ENCODE results near the gene PARL. TPM values are rescaled to one million over a fixed set of nuclear protein-coding genes. Genes with fewer than 3 reads are reported as not detected.

PARL gene
- total RNA-seq, 1 experiment from 2014 or later = 82.3 TPM

DNA sequence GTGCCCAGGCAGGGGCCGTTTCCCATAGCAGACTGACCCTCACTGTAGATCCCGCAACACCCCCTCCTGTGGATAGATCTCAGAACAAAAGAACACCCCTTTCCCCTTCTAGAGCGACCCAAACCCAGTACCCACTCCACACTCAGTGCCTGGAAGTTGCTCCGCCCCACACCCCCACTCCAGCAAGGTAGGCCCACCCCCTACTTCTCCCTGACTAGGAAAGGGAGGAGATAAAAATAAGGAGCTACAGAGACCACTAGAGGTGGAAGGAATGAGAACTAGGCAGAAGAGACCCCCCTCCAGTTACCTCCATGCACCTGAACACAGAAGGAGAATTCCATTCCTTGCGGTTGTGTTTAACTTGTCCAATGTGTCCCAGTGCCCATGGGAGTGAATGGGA, 30.2 kb upstream of the PARL start:
- no peak for ATAC-seq

GRCh38 chr3:183913580-183913920, 28.9 kb upstream of the PARL start:
- ChIA-PET POLR2A (no interaction called here), CTCF (no interaction called here)
- Histone ChIP-seq H3K27me3 (ENCODE audit: control insufficient read depth, insufficient read depth, low read length) (no peaks in the 10 kb centered on the region), H3K4me3 (ENCODE audit: low read depth in 2 of 2, low read length in 2 of 2) (no peak overlapping the region), H3K9me3 (ENCODE audit: control insufficient read depth, insufficient read depth, low read depth, low read length) (no peaks in the 10 kb centered on the region), H3K4me1 (ENCODE audit: control insufficient read depth, insufficient read depth, low read length) (no peaks in the 10 kb centered on the region), H3K27ac (ENCODE audit: low read length) (no peak overlapping the region), H3K36me3 (ENCODE audit: control insufficient read depth, insufficient read depth, low read length) (no peaks in the 10 kb centered on the region)
- intact Hi-C loops (cut with micrococcal nuclease; ENCODE audit: unreplicated experiment) = no loop called here
- in situ Hi-C loops (cut with HindIII; ENCODE audit: low pct_unique_long_range_greater_than_20kb, low sequenced_read_pairs) = no loop called here
- ATAC-seq = no peak
- TF ChIP-seq SIN3A (IDR thresholded peaks at IDR 0.05; ENCODE audit: borderline replicate concordance, insufficient read depth, low read depth, low read length) (no peak), POLR2AphosphoS5 (IDR thresholded peaks at IDR 0.05; ENCODE audit: low read depth, low read length) (no peak), TCF7L2 (IDR thresholded peaks at IDR 0.05; ENCODE audit: low read depth, low read length) (no peak), REST (IDR thresholded peaks at IDR 0.05; ENCODE audit: insufficient read depth in 1 of 2, low read depth in 2 of 2, low read length in 1 of 2) (no peak)
- TF ChIP-seq, protein P1, sequence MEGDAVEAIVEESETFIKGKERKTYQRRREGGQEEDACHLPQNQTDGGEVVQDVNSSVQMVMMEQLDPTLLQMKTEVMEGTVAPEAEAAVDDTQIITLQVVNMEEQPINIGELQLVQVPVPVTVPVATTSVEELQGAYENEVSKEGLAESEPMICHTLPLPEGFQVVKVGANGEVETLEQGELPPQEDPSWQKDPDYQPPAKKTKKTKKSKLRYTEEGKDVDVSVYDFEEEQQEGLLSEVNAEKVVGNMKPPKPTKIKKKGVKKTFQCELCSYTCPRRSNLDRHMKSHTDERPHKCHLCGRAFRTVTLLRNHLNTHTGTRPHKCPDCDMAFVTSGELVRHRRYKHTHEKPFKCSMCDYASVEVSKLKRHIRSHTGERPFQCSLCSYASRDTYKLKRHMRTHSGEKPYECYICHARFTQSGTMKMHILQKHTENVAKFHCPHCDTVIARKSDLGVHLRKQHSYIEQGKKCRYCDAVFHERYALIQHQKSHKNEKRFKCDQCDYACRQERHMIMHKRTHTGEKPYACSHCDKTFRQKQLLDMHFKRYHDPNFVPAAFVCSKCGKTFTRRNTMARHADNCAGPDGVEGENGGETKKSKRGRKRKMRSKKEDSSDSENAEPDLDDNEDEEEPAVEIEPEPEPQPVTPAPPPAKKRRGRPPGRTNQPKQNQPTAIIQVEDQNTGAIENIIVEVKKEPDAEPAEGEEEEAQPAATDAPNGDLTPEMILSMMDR (IDR thresholded peaks at IDR 0.05) = no peak
- no TSS peak for BruUV-seq (replicated peaks)
- no peak for DNase-seq (ENCODE audit: low read depth, low spot score)

More for the DNA sequence above, 30.2 kb upstream of the PARL start:
- H3K27me3 ChIP-seq (ENCODE audit: control insufficient read depth, insufficient read depth, low read length) = no peaks in the 10 kb centered on the region
- no peaks in the 10 kb centered on the region for H3K4me1 ChIP-seq (ENCODE audit: control insufficient read depth, insufficient read depth, low read length)
- H3K36me3 ChIP-seq (ENCODE audit: control insufficient read depth, insufficient read depth, low read length) = no peaks in the 10 kb centered on the region
- ChIA-PET CTCF (no interaction called here), POLR2A (no interaction called here)
- H3K9me3 ChIP-seq (ENCODE audit: control insufficient read depth, insufficient read depth, low read depth, low read length) = no peaks in the 10 kb centered on the region
- no TSS peak for BruUV-seq (replicated peaks)
- H3K4me3 ChIP-seq (ENCODE audit: low read depth in 2 of 2, low read length in 2 of 2) = no peak overlapping the region
- in situ Hi-C loops (cut with HindIII; ENCODE audit: low pct_unique_long_range_greater_than_20kb, low sequenced_read_pairs) (no loop called here), intact Hi-C loops (cut with micrococcal nuclease; ENCODE audit: unreplicated experiment) (no loop called here)
- no peak for DNase-seq (ENCODE audit: low read depth, low spot score)
- no peak overlapping the region for H3K27ac ChIP-seq (ENCODE audit: low read length)
- no peak for TF ChIP-seq POLR2AphosphoS5 (IDR thresholded peaks at IDR 0.05; ENCODE audit: low read depth, low read length)

- POLR2A ChIA-PET = no interaction called here
- TF ChIP-seq SIN3A (IDR thresholded peaks at IDR 0.05; ENCODE audit: borderline replicate concordance, insufficient read depth, low read depth, low read length) (no peak), REST (IDR thresholded peaks at IDR 0.05; ENCODE audit: insufficient read depth in 1 of 2, low read depth in 2 of 2, low read length in 1 of 2) (no peak), TCF7L2 (IDR thresholded peaks at IDR 0.05; ENCODE audit: low read depth, low read length) (no peak), POLR2AphosphoS5 (IDR thresholded peaks at IDR 0.05; ENCODE audit: low read depth, low read length) (no peak)
- TF ChIP-seq, protein P1 (IDR thresholded peaks at IDR 0.05) = no peak
- H3K36me3 ChIP-seq (ENCODE audit: control insufficient read depth, insufficient read depth, low read length) = no peaks in the 10 kb centered on the region
- no peaks in the 10 kb centered on the region for H3K9me3 ChIP-seq (ENCODE audit: control insufficient read depth, insufficient read depth, low read depth, low read length)
- no peaks in the 10 kb centered on the region for H3K27me3 ChIP-seq (ENCODE audit: control insufficient read depth, insufficient read depth, low read length)
- no TSS peak for BruUV-seq (replicated peaks)
- DNase-seq (ENCODE audit: low read depth, low spot score) (no peak), ATAC-seq (no peak)
- in situ Hi-C loops (cut with HindIII; ENCODE audit: low pct_unique_long_range_greater_than_20kb, low sequenced_read_pairs) (no loop called here), intact Hi-C loops (cut with micrococcal nuclease; ENCODE audit: unreplicated experiment) (no loop called here)
- H3K4me3 ChIP-seq (ENCODE audit: low read depth in 2 of 2, low read length in 2 of 2) = no peak overlapping the region
- no peak overlapping the region for H3K27ac ChIP-seq (ENCODE audit: low read length)
- CTCF ChIA-PET = no interaction called here
- no peaks in the 10 kb centered on the region for H3K4me1 ChIP-seq (ENCODE audit: control insufficient read depth, insufficient read depth, low read length)
Measured at GRCh38 chr3:183912895-183913579, 28.4 kb upstream of the PARL start.

Measured in Panc1 (cell line).